Measurements from ENCODE around the gene C1orf21. TPM values are rescaled to one million over a fixed set of nuclear protein-coding genes. Genes with fewer than 3 reads are reported as not detected.

Gene C1orf21
- polyA plus RNA-seq, 1 of the 3 experiments (the other 2 are of a cell fraction), result 4.8 TPM

DNA sequence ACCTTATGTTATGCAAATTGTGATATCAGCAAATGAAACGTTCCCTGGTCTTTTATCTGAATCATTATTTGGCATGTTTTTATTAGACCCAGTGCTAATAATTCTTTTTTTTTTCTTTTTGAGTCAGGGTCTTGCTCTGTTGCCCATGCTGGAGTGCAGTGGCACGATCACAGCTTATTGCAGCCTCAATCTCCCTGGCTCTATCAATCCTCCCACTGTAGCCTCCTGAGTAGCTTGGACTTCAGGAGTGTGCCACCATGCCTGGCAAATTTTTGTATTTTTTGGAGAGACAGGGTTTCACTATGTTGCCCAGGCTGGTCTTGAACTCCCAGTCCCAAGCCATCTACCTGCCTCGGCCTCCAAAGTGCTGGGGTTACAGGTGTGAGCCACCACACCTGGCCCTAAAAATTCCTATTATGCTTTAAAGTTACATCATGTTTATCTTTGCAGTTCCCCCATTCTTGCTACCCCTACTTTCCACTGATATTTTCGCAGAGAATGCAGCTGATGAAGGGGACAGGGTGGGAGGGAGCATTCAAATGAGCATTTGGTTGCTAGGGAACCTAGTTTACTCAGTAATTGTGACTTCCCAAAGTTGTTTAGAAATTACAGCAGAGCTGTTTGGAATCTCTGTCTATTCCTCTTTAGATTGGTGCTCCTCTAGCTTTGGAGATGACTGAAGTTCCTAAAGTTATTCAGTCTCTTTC lies 18.4 kb downstream of the C1orf21 start:
- CTCF ChIA-PET, result interaction anchor here (0.5 to 0.9 kb wide), 2 partner anchors 489 to 1327 kb away, joined by 3 read pairs; no protein-coding TSS in a partner anchor

More for the DNA sequence above, 18.4 kb downstream of the C1orf21 start:
- TF ChIP-seq CHD2 (IDR thresholded peaks at IDR 0.05; ENCODE audit: low read length, partially characterized antibody) (no peak), JUND (IDR thresholded peaks at IDR 0.05) (no peak), RFX5 (IDR thresholded peaks at IDR 0.05; ENCODE audit: low read length) (no peak), RAD21 (IDR thresholded peaks at IDR 0.05; ENCODE audit: low read length) (no peak), MEF2A (IDR thresholded peaks at IDR 0.05; ENCODE audit: borderline replicate concordance, low read depth) (no peak), YY1 (IDR thresholded peaks at IDR 0.05; ENCODE audit: low read depth) (no peak), FOSL2 (IDR thresholded peaks at IDR 0.05; ENCODE audit: borderline replicate concordance, low read depth) (no peak), TEAD4 (IDR thresholded peaks at IDR 0.05; ENCODE audit: borderline replicate concordance, insufficient read depth) (no peak), ELF1 (IDR thresholded peaks at IDR 0.05) (no peak), RCOR1 (IDR thresholded peaks at IDR 0.05; ENCODE audit: low read length) (no peak), TAF1 (IDR thresholded peaks at IDR 0.05; ENCODE audit: borderline replicate concordance, low read depth, low read length) (no peak), NFIC (IDR thresholded peaks at IDR 0.05; ENCODE audit: borderline replicate concordance) (no peak), EZH2phosphoT487 (IDR thresholded peaks at IDR 0.05; ENCODE audit: borderline replicate concordance, low read depth) (no peak), EP300 (IDR thresholded peaks at IDR 0.05; ENCODE audit: borderline replicate concordance in 1 of 2, low read depth in 1 of 2, low read length in 1 of 2) (no peak), SMC3 (IDR thresholded peaks at IDR 0.05; ENCODE audit: low read depth, low read length) (no peak), MXI1 (IDR thresholded peaks at IDR 0.05; ENCODE audit: low read depth, low read length) (no peak)
- TF ChIP-seq, protein P1, sequence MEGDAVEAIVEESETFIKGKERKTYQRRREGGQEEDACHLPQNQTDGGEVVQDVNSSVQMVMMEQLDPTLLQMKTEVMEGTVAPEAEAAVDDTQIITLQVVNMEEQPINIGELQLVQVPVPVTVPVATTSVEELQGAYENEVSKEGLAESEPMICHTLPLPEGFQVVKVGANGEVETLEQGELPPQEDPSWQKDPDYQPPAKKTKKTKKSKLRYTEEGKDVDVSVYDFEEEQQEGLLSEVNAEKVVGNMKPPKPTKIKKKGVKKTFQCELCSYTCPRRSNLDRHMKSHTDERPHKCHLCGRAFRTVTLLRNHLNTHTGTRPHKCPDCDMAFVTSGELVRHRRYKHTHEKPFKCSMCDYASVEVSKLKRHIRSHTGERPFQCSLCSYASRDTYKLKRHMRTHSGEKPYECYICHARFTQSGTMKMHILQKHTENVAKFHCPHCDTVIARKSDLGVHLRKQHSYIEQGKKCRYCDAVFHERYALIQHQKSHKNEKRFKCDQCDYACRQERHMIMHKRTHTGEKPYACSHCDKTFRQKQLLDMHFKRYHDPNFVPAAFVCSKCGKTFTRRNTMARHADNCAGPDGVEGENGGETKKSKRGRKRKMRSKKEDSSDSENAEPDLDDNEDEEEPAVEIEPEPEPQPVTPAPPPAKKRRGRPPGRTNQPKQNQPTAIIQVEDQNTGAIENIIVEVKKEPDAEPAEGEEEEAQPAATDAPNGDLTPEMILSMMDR (IDR thresholded peaks at IDR 0.05), result no peak
- TF ChIP-seq, protein P2, sequence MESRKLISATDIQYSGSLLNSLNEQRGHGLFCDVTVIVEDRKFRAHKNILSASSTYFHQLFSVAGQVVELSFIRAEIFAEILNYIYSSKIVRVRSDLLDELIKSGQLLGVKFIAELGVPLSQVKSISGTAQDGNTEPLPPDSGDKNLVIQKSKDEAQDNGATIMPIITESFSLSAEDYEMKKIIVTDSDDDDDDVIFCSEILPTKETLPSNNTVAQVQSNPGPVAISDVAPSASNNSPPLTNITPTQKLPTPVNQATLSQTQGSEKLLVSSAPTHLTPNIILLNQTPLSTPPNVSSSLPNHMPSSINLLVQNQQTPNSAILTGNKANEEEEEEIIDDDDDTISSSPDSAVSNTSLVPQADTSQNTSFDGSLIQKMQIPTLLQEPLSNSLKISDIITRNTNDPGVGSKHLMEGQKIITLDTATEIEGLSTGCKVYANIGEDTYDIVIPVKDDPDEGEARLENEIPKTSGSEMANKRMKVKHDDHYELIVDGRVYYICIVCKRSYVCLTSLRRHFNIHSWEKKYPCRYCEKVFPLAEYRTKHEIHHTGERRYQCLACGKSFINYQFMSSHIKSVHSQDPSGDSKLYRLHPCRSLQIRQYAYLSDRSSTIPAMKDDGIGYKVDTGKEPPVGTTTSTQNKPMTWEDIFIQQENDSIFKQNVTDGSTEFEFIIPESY (IDR thresholded peaks at IDR 0.05; ENCODE audit: borderline replicate concordance, low read depth), result no peak
- TF ChIP-seq, protein P3, sequence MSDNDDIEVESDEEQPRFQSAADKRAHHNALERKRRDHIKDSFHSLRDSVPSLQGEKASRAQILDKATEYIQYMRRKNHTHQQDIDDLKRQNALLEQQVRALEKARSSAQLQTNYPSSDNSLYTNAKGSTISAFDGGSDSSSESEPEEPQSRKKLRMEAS (IDR thresholded peaks at IDR 0.05; ENCODE audit: low read depth), result no peak
- H3K4me2 ChIP-seq, result no peak overlapping the region
- no peaks in the 10 kb centered on the region for H3F3A ChIP-seq (replicated peaks; ENCODE audit: insufficient read depth)
- no peaks in the 10 kb centered on the region for H3K9me3 ChIP-seq
- H3K4me1 ChIP-seq (ENCODE audit: control insufficient read depth in 1 of 2, insufficient read depth in 2 of 2, low read depth in 1 of 2, low read length in 1 of 2), result peaks cover 18 to 23% of the 10 kb centered on the region in 2 experiments; a peak in 3 of 4 replicates
- H4K20me1 ChIP-seq (ENCODE audit: insufficient read depth), result no peaks in the 10 kb centered on the region; the same call in 1 of the 2 replicates
- no peaks in the 10 kb centered on the region for H3K36me3 ChIP-seq (replicated peaks in 1 of 2; ENCODE audit: control insufficient read depth in 1 of 2, insufficient read depth in 2 of 2, low read length in 1 of 2)
- POLR2A ChIA-PET, result no interaction called here
- no peak overlapping the region for H3K4me3 ChIP-seq (ENCODE audit: low read depth in 2 of 2, low read length in 1 of 2)
- H2AFZ ChIP-seq (ENCODE audit: low read depth), result no peak overlapping the region
- H3K79me2 ChIP-seq (ENCODE audit: insufficient read depth), result peaks cover 38% of the 10 kb centered on the region
- no peak overlapping the region for H3K27ac ChIP-seq (ENCODE audit: low read depth in 2 of 2, low read length in 1 of 2)
- WGBS (ENCODE audit: low lambda C conversion rate), result 79% methylated on average over 4 of the region's 4 CpGs
- no peaks in the 10 kb centered on the region for H3K9me2 ChIP-seq
- no peak overlapping the region for H3K9ac ChIP-seq
- no peaks in the 10 kb centered on the region for H3K27me3 ChIP-seq (ENCODE audit: insufficient read depth)
- DNase-seq, result no peak

All from SK-N-SH (cell line).